Measurements from ENCODE around the gene WIPF1. TPM values are rescaled to one million over a fixed set of nuclear protein-coding genes. Genes with fewer than 3 reads are reported as not detected.

Gene WIPF1
- total RNA-seq, 4 donors from 2014 or later: 31.5 to 61.5 (median 36.3) TPM

GRCh38 chr2:174634130-174635014 is 36.8 kb upstream of the WIPF1 start:
- no peak for TF ChIP-seq POLR2A (IDR thresholded peaks at IDR 0.05; ENCODE audit: low read depth)
- TF ChIP-seq EP300 (IDR thresholded peaks at IDR 0.05): no peak
- TF ChIP-seq, protein P1, sequence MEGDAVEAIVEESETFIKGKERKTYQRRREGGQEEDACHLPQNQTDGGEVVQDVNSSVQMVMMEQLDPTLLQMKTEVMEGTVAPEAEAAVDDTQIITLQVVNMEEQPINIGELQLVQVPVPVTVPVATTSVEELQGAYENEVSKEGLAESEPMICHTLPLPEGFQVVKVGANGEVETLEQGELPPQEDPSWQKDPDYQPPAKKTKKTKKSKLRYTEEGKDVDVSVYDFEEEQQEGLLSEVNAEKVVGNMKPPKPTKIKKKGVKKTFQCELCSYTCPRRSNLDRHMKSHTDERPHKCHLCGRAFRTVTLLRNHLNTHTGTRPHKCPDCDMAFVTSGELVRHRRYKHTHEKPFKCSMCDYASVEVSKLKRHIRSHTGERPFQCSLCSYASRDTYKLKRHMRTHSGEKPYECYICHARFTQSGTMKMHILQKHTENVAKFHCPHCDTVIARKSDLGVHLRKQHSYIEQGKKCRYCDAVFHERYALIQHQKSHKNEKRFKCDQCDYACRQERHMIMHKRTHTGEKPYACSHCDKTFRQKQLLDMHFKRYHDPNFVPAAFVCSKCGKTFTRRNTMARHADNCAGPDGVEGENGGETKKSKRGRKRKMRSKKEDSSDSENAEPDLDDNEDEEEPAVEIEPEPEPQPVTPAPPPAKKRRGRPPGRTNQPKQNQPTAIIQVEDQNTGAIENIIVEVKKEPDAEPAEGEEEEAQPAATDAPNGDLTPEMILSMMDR (IDR thresholded peaks at IDR 0.05): no peak
- TF ChIP-seq POLR2AphosphoS5 (IDR thresholded peaks at IDR 0.05): no peak
- Histone ChIP-seq H3K36me3 (peaks cover 0 to 3% (median 0%) of the 10 kb centered on the region in 4 donors), H3K4me1 (peaks cover 14 to 72% (median 69%) of the 10 kb centered on the region in 4 donors), H3K27me3 (no peaks in the 10 kb centered on the region), H3K4me3 (peak overlapping the region; percentile 22 to 43 (median 33)), H3K9me3 (no peaks in the 10 kb centered on the region), H3K27ac (replicated peaks in 1 of 4) (peak overlapping the region; percentile 60 to 71 (median 63))
- intact Hi-C loops (cut with DNase I): no loop called here
- DNase-seq (ENCODE audit: extremely low spot score): no peak
- 51% methylated on average over 13 of the region's 13 CpGs for WGBS

DNA sequence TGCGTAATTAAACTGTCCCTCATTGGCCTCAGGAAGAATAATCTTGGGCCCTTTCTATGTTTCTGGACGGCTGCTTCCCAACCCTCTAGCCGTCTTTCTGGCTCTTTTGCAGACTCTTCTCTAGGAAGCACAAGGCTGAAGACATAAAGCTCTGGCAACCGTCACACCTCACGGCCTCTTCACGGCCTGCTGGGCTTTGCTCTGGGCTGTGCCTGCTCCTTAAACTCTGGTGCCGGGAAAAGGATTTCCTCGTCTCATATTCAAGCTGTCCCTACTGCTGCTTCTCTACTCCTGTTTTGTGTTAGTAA is 36.0 kb upstream of the WIPF1 start:
- Histone ChIP-seq H3K4me3 (peak overlapping the region; percentile 22 to 43 (median 33)), H3K27ac (replicated peaks in 1 of 4) (peak overlapping the region; percentile 60 to 71 (median 63)), H3K4me1 (peaks cover 14 to 77% (median 72%) of the 10 kb centered on the region in 4 donors), H3K9me3 (no peaks in the 10 kb centered on the region), H3K27me3 (no peaks in the 10 kb centered on the region), H3K36me3 (peaks cover 0 to 3% (median 0%) of the 10 kb centered on the region in 4 donors)
- no peak for DNase-seq (ENCODE audit: extremely low spot score)
- TF ChIP-seq, protein P1 (IDR thresholded peaks at IDR 0.05): no peak
- 30% methylated on average over 8 of the region's 8 CpGs for WGBS
- intact Hi-C loops (cut with DNase I): no loop called here

DNA sequence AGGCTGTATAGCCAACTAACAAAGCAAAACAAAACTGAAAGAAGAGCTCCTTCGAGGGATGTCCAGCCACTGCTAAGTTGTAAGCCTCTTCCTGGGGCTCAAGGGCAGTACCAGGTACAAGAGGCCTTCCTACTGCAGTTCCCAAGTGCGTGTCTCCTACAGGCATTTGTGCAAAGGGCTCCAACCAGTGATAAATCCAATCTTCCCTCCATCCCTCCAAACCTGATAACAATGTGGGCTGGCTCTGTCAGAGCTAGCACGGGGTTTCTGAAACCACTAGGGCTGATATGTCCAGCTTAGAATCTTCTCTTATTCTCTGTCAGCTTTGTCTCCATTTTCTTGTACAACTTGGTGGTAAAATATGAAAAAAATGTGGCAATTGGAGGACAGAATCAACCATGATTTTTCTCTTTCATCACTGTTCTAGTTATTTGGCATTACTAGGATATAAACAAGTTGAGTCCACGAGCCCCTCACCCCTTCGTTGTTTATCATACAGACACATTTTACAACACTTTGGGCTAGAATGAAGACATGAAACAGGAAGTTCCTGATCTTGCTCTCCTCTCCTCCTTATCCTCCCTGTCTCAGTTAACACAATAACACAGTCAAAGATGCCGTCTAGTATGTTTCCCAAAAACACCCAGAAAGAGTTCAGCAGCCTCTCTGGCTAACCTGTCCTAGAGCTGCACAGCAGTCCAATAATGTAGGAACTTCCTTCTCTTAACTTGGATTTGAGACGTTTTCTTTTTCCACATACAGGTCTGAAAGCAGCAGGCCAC is 35.4 kb upstream of the WIPF1 start:
- Histone ChIP-seq H3K27me3 (no peaks in the 10 kb centered on the region), H3K4me1 (peaks cover 14 to 80% (median 74%) of the 10 kb centered on the region in 4 donors), H3K9me3 (no peaks in the 10 kb centered on the region), H3K27ac (replicated peaks in 1 of 4) (peak overlapping the region; percentile 60 to 71 (median 63)), H3K4me3 (peak overlapping the region; percentile 22 to 43 (median 33)), H3K36me3 (peaks cover 0 to 3% (median 0%) of the 10 kb centered on the region in 4 donors)
- intact Hi-C loops (cut with DNase I): no loop called here
- TF ChIP-seq POLR2A (IDR thresholded peaks at IDR 0.05; ENCODE audit: low read depth): no peak
- TF ChIP-seq EP300 (IDR thresholded peaks at IDR 0.05): no peak
- TF ChIP-seq, protein P1 (IDR thresholded peaks at IDR 0.05): no peak
- TF ChIP-seq POLR2AphosphoS5 (IDR thresholded peaks at IDR 0.05): no peak
- WGBS: 49% methylated on average over 7 of the region's 7 CpGs
- DNase-seq (ENCODE audit: extremely low spot score): no peak

- TF ChIP-seq POLR2A (IDR thresholded peaks at IDR 0.05; ENCODE audit: low read depth): no peak
- peak in 1 of 2 donors; percentile 18 for TF ChIP-seq POLR2AphosphoS5 (IDR thresholded peaks at IDR 0.05)
- TF ChIP-seq EP300 (IDR thresholded peaks at IDR 0.05): no peak
- TF ChIP-seq, protein P1 (IDR thresholded peaks at IDR 0.05): no peak
- peaks cover 0 to 3% (median 0%) of the 10 kb centered on the region in 4 donors for H3K36me3 ChIP-seq
- no peaks in the 10 kb centered on the region for H3K9me3 ChIP-seq
- peaks cover 14 to 75% (median 68%) of the 10 kb centered on the region in 4 donors for H3K4me1 ChIP-seq
- whole genome bisulfite sequencing: 84% methylated on average over 11 of the region's 11 CpGs
- no peak overlapping the region for H3K4me3 ChIP-seq
- intact Hi-C loops (cut with DNase I): no loop called here
- H3K27me3 ChIP-seq: no peaks in the 10 kb centered on the region
- no peak for DNase-seq (ENCODE audit: extremely low spot score)
- H3K27ac ChIP-seq (replicated peaks in 1 of 4): peak overlapping the region in 1 of 4 donors; percentile 27
Observed at GRCh38 chr2:174631009-174631981, 33.7 kb upstream of the WIPF1 start.

Data from esophagus muscularis mucosa (tissue), 4 donors.